GM21367 (cell line): ENCODE data around the gene SLC5A5.
"Not testable (repeated sequence)": the region's sequence is repeated elsewhere in the genome, so short reads cannot be mapped to it uniquely, and the experiment has no call there.

Experiments used
- ATAC-seq: cut with Tn5 transposase; IDR thresholded peaks from one replicate; pipeline ENCODE4 v1.9.1; 2021; ENCODE audit not compliant: unreplicated experiment

Gene SLC5A5

GRCh38 chr19:17871032-17871877, 490 bp upstream of the SLC5A5 start:
- ATAC-seq: no peak

DNA sequence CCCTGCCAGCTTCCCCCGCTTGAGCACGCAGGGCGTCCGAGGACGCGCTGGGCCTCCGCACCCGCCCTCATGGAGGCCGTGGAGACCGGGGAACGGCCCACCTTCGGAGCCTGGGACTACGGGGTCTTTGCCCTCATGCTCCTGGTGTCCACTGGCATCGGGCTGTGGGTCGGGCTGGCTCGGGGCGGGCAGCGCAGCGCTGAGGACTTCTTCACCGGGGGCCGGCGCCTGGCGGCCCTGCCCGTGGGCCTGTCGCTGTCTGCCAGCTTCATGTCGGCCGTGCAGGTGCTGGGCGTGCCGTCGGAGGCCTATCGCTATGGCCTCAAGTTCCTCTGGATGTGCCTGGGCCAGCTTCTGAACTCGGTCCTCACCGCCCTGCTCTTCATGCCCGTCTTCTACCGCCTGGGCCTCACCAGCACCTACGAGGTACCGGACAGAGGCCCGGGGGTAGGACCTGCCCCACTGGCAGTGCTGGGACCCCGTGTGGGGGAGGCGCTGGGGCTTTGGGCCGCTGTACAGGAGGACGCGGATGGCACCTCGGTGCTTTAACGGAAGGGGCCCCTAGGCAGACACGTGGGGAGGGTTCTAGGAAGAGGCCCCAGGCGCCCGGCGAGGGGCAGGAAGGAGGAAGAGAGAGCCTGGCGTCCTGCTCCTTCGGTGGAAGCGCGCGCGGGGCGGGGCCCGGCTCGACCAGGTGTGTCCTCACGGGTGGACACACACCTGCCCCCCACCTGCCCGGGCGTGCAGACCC, 681 bp downstream of the SLC5A5 start:
- no peak for ATAC-seq

DNA sequence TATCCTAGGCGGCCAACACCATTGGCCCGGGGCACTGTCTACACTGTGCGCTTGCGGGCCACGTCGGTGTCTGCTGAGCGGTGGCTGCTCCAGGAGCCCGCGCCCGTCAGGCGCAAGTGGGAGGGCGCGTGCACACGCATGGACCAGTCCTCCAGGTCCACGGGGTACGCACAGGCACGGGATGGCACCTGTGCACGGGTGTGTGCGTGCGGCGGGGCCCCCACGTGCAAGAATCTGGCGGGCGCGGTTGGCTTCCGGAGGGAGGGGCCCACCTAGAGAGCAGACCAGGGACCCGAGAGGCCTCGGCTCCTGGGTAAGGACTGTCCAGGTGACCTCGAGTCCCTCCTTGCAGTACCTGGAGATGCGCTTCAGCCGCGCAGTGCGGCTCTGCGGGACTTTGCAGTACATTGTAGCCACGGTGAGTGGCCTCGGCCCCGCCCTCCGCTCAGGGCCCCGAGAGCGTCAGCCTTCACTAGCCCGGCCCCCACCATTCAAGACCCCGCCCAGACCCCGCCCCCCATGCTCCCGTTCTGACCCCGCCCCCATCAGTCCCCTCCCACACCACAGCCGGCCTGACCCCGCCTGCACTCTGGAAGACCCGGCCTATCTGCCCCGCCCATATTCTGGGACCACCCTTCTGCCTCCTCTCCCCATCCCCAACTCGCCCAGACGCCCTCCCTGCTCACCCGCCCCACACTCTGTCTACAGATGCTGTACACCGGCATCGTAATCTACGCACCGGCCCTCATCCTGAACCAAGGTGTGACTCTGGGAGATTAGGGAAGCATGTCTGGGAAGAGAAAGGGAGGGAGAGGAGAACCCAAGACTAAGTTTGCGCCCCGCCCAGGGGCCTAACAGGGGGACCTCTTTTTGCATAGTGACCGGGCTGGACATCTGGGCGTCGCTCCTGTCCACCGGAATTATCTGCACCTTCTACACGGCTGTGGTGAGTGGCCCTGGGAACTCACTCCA, 2.3 kb downstream of the SLC5A5 start:
- ATAC-seq: no peak

DNA sequence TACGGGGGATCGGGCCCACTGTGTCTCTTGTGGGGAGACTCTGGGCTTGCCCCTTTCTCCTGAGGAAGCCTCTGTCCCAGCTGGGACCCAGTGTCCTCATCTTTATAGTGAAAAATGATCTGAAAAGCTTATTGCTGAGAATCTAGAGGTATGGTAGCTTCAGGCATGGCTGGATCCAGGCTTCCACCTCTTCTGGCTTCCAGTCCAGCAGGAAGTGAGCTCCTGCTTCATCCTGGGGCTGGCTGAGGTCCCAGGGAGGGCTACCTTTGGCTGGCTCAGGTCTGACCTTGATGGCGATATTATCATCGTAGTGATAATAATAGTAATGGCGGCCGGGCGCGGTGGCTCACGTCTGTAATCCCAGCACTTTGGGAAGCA, 3.0 kb downstream of the SLC5A5 start:
- no peak for ATAC-seq

DNA sequence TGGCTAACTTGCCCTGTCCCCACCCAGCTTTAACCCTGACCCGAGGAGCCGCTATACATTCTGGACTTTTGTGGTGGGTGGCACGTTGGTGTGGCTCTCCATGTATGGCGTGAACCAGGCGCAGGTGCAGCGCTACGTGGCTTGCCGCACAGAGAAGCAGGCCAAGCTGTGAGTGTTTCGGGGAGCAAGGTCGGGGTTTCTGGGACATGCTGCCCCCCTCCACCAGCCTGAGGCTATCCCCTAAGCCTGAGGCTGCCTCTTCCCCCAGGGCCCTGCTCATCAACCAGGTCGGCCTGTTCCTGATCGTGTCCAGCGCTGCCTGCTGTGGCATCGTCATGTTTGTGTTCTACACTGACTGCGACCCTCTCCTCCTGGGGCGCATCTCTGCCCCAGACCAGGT, 6.0 kb downstream of the SLC5A5 start:
- no peak for ATAC-seq

DNA sequence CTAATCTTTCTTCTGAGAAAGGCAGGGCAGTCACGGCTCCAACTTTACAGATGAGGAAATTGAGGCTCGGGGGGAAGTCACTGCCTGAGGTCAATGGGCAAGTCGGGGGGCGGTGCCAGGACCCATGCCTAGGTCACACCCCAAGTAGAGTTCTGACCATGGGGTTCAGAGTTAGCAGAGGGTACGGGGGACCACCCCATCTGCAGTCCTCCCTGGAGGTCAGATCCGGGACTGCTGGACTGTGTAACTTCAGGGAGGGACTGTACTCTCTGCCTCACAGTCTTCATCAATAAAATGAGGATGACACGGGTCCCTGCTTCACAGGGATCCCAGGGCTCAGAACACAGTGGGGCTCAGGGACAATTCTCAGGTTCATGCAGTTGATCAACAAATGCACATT, 7.7 kb downstream of the SLC5A5 start:
- ATAC-seq: no peak

GRCh38 chr19:17881701-17882100, 10.0 kb downstream of the SLC5A5 start:
- no peak for ATAC-seq

GRCh38 chr19:17883627-17884410, 12.1 kb downstream of the SLC5A5 start:
- ATAC-seq: no peak

GRCh38 chr19:17886515-17886914, 14.8 kb downstream of the SLC5A5 start:
- no peak for ATAC-seq

- ATAC-seq: not testable (repeated sequence)
Observed at GRCh38 chr19:17887221-17887620, 15.5 kb downstream of the SLC5A5 start.

GRCh38 chr19:17888260-17888659, 16.5 kb downstream of the SLC5A5 start:
- ATAC-seq: no peak

DNA sequence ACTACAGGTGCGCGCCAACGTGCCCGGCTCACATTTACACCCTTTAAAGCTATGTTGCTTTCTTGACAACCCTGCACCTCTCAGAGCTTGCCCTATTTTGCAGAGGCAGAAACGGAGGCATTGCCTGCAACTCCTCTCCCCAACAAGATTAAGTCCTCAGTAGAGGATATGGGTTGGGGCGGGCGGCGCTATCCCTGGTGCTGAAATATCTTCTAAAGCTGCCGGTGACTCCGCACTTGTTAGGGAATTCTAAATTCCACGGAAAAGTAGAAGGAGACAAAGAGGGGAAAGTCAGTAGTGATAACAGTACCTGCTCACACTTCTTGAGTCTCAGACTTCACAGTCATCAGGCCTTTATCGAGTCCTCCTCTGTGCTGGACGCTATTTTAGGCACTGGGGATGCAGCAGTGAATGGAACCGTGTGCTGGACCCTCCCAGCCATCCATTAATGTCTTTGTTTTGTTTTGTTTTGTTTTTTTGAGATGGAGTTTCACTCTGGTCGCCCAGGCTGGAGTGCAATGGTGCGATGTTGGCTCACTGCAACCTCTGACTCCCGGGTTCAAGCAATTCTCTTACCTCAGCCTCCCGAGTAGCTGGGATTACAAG, 18.0 kb downstream of the SLC5A5 start:
- ATAC-seq: no peak

- no peak for ATAC-seq
Observed at GRCh38 chr19:17893766-17894165, 22.0 kb downstream of the SLC5A5 start.

DNA sequence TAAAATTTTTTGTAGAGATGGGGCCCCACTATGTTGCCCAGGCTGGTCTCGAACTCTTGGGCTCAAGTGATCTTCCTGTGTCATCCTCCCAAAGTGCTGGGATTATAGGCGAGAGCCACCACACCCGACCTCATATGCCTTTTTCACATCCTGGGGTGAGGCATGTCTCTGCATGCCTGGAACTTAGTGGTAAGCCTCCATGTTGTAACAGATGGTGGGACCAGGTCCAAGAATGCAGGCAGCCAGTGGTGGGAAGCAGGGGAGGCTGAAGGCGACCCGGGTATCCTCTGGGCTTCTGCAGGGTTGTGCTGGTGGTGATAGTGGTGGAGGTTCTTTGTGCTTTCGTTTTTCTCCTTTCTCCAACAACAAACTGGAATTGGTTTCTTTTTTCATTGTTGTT, 31.0 kb downstream of the SLC5A5 start:
- no peak for ATAC-seq

- ATAC-seq: no peak
Observed at GRCh38 chr19:17908244-17908643, 36.5 kb downstream of the SLC5A5 start.

GRCh38 chr19:17909003-17909732, 37.4 kb downstream of the SLC5A5 start:
- no peak for ATAC-seq

GRCh38 chr19:17910791-17911360, 39.1 kb downstream of the SLC5A5 start:
- ATAC-seq: no peak

- ATAC-seq: no peak
Observed at GRCh38 chr19:17915940-17916593, 44.3 kb downstream of the SLC5A5 start.
